ENCODE measurements around the gene CBY2. TPM values are rescaled to one million over a fixed set of nuclear protein-coding genes. Genes with fewer than 3 reads are reported as not detected.

CBY2 gene
- total and polyA plus RNA-seq, 12 donors = not detected

GRCh38 chr13:45688577-45688976 is 13.5 kb upstream of the CBY2 start:
- no peaks in the 10 kb centered on the region for H3K36me3 ChIP-seq
- H3K4me3 ChIP-seq = no peak overlapping the region
- H3K4me1 ChIP-seq = no peaks in the 10 kb centered on the region
- peaks cover 0 to 4% (median 0%) of the 10 kb centered on the region in 7 donors for H3K27me3 ChIP-seq
- peaks cover 0 to 7% (median 0%) of the 10 kb centered on the region in 11 donors for H3K9me3 ChIP-seq
- intact Hi-C loops (cut with DNase I) = no loop called here
- no peak overlapping the region for H3K27ac ChIP-seq
- no peak for TF ChIP-seq CTCF (IDR thresholded peaks at IDR 0.05)
- ATAC-seq (no peak), DNase-seq (no peak)
- 81 to 82% methylated on average over 4 of the region's 4 CpGs for WGBS, 2 donors

GRCh38 chr13:45690636-45691035 is 11.5 kb upstream of the CBY2 start:
- intact Hi-C loops (cut with DNase I) = no loop called here
- no peak for TF ChIP-seq CTCF (IDR thresholded peaks at IDR 0.05)
- WGBS, 2 donors = 32 to 41% methylated on average over 2 of the region's 2 CpGs
- ATAC-seq = no peak
- Histone ChIP-seq H3K9me3 (peaks cover 0 to 7% (median 0%) of the 10 kb centered on the region in 11 donors), H3K4me1 (peaks cover 0 to 7% (median 0%) of the 10 kb centered on the region in 9 donors), H3K4me3 (no peak overlapping the region), H3K27ac (no peak overlapping the region), H3K36me3 (no peaks in the 10 kb centered on the region), H3K27me3 (peaks cover 0 to 4% (median 0%) of the 10 kb centered on the region in 7 donors)
- no peak for DNase-seq

GRCh38 chr13:45691251-45691650 is 10.9 kb upstream of the CBY2 start:
- TF ChIP-seq CTCF (IDR thresholded peaks at IDR 0.05) = no peak
- whole genome bisulfite sequencing, 2 donors = 92 to 94% methylated on average over 4 of the region's 4 CpGs
- Histone ChIP-seq H3K4me1 (peaks cover 0 to 7% (median 0%) of the 10 kb centered on the region in 9 donors), H3K9me3 (peaks cover 0 to 7% (median 0%) of the 10 kb centered on the region in 11 donors), H3K4me3 (no peak overlapping the region), H3K27ac (no peak overlapping the region), H3K27me3 (peaks cover 0 to 4% (median 0%) of the 10 kb centered on the region in 7 donors), H3K36me3 (no peaks in the 10 kb centered on the region)
- DNase-seq (no peak), ATAC-seq (no peak)
- intact Hi-C loops (cut with DNase I) = no loop called here

GRCh38 chr13:45691667-45692066 is 10.5 kb upstream of the CBY2 start:
- DNase-seq (no peak), ATAC-seq (no peak)
- Histone ChIP-seq H3K27me3 (peaks cover 0 to 4% (median 0%) of the 10 kb centered on the region in 7 donors), H3K36me3 (no peaks in the 10 kb centered on the region), H3K9me3 (peaks cover 0 to 7% (median 0%) of the 10 kb centered on the region in 11 donors), H3K4me1 (peaks cover 0 to 8% (median 0%) of the 10 kb centered on the region in 9 donors), H3K27ac (no peak overlapping the region), H3K4me3 (no peak overlapping the region)
- intact Hi-C loops (cut with DNase I) = no loop called here
- 79 to 89% methylated on average over 1 of the region's 1 CpG for WGBS, 2 donors
- no peak for TF ChIP-seq CTCF (IDR thresholded peaks at IDR 0.05)
